IPS DF 4.7 (cell line): ENCODE measurements around the gene TMEM213.
"Not testable (repeated sequence)": the region's sequence is repeated elsewhere in the genome, so short reads cannot be mapped to it uniquely, and the experiment has no call there.

Experiments used
- DNase-seq: peaks from one replicate; pipeline ENCODE4 v3.0.0-alpha.2; 2013; ENCODE audit warnings: low spot score; ENCODE audit errors: extremely low read depth

TMEM213 gene

GRCh38 chr7:138797046-138797445, 748 bp upstream of the TMEM213 start:
- DNase-seq = not testable (repeated sequence)

- DNase-seq = no peak
Observed at GRCh38 chr7:138798836-138799235, 1.0 kb downstream of the TMEM213 start.

GRCh38 chr7:138799336-138800000, 1.7 kb downstream of the TMEM213 start:
- DNase-seq = no peak

DNA sequence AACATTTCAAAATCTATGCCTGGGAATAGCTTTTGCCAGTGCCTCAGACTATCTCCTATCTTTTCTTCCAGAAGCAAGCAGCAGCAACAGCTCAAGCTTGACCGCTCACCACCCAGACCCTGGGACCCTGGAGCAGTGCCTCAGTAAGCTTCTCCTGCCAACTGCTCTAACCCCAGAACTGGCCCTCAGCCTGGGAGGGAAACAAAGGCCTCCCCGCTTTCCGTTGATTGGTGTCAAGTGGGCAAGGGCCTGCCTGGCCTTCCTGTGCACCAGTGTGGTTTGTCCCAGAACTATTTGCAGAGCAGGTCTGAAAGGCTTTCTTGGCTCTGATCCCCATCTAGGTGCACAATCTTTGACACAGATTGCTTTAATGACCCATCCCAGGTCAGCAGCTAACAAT, 3.5 kb downstream of the TMEM213 start:
- DNase-seq = no peak

- DNase-seq = no peak
Observed at GRCh38 chr7:138802706-138803105, 4.9 kb downstream of the TMEM213 start.

DNA sequence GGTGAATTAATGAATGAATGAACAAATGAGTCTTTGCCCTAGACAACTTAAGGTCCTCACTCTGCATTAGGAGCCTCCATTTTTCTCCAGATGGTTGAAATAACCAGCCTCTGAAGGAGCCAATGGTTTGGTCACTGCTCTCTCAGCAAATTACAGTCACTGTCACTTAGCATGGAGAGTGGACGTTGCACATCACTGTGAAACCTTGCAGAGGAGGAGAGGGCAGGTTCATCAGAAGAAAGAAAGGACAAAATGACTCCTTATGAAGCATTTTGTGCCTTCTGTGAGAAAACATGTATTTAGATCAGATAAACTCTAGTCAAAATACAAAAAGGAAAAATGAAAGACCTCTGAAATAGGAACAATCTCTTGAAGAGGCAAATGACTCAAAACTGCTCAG, 6.8 kb downstream of the TMEM213 start:
- no peak for DNase-seq

GRCh38 chr7:138809346-138809745, 11.6 kb downstream of the TMEM213 start:
- no peak for DNase-seq

- DNase-seq = not testable (repeated sequence)
Observed at GRCh38 chr7:138811327-138811726, 13.5 kb downstream of the TMEM213 start.

GRCh38 chr7:138813945-138814344, 16.2 kb downstream of the TMEM213 start:
- no peak for DNase-seq

DNA sequence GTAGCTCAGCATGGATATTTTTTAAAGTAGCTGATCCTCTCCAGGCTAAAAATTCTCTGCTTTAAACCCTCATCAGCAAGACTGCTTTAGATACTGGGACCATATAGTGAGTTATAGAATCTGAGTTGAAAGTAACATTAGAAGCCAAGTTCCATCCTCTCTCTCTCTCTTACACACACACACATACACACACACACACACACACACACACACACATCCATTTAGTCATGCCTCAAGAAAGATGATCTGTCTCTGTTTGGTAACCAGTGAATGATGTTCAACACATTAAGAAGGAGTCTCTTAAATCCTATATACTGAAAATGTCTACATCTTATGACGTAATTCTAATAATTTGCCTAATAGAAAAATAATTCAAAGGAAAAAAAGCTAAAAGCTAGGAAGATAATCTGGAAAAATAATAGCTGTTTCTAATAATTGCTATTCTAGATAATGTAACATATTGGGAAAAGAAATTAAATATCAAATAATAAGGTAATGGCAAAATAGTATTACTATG, 17.1 kb downstream of the TMEM213 start:
- DNase-seq = no peak

GRCh38 chr7:138816650-138817049, 18.9 kb downstream of the TMEM213 start:
- no peak for DNase-seq

DNA sequence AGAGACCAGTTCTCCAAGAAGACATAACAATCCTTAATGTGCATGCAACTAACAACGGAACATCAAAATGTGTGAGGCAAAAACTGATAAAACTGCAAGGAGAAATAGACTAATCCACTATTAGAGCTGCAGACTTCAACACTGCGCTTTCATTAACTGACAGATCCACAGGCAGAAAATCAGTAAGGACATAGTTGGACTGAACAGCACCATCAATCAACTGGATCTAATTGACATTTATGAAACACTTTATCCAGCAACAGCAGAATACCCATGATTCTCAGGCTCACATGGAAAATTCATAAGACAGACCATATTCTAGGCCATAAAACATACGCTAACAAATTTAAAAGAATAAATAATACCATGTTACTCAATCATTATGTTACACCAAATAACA, 21.8 kb downstream of the TMEM213 start:
- DNase-seq = no peak

DNA sequence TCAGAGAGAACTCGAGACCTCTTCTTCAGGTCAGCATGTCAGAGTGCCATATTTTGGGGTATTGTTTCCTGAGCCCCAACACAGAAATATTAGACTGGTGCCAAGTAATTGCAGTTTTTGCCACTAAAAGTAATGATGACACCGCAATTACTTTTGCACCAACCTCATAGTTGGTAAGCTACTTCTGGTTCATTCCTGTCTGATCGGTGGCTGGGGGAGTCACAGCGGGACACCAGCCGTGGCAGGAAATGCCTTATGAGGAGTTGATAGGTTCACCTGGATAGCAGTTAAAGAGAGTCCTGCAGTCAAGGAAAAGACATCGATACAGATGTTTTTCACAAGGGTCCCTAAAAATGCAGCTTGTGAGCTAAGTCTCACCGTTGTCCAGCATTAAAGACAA, 24.1 kb downstream of the TMEM213 start:
- DNase-seq = no peak

- no peak for DNase-seq
Observed at GRCh38 chr7:138822867-138823535, 25.2 kb downstream of the TMEM213 start.

- no peak for DNase-seq
Observed at GRCh38 chr7:138825049-138825721, 27.4 kb downstream of the TMEM213 start.

DNA sequence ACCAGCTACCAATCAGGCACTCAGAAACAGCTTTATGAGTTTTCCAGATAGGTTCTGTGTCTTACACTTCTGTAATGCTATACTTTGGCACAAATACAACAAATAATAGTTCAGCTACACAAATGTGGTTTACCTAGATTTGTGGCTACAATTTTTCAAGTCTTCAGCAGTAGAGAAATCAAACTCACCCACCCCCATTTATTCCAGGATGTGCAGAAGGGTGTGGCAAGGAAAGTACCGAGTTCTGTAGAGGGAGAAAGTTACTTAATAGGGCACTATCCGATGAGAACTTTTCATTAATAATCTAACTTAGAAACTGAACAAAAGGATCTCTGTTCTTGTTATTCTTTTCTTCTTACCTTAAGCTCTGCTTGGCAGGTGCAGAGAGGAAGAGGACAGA, 30.5 kb downstream of the TMEM213 start:
- no peak for DNase-seq

- DNase-seq = no peak
Observed at GRCh38 chr7:138829335-138829734, 31.5 kb downstream of the TMEM213 start.

- DNase-seq = no peak
Observed at GRCh38 chr7:138832966-138833365, 35.2 kb downstream of the TMEM213 start.

- no peak for DNase-seq
Observed at GRCh38 chr7:138833596-138833995, 35.8 kb downstream of the TMEM213 start.

GRCh38 chr7:138834583-138834982, 36.8 kb downstream of the TMEM213 start:
- DNase-seq = no peak

GRCh38 chr7:138835087-138835486, 37.3 kb downstream of the TMEM213 start:
- no peak for DNase-seq

DNA sequence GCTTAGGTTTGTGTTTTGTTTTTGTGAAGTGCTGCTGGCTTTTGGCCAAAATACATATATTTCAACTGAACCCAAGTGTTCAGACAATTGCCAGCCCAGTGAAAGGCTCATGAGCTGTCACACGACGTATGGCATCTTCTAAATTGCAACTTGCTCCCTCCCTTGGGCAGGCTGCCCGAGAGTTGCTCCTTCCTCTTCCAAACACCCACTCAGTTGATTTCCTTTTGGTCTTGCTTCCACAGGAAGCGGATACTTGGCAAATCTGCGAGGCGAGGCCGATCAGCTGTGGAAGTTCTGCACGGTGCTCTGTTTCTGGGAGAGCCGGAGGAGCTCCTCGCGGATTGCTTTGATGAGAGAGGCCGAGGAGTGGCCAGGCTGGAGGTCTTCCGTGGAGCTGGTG, 39.8 kb downstream of the TMEM213 start:
- DNase-seq = no peak
